Thoracic aorta (tissue), 2 donors: Measurements from ENCODE around the gene SLC25A4. TPM values are rescaled to one million over a fixed set of nuclear protein-coding genes. Genes with fewer than 3 reads are reported as not detected.

Source experiments
- ATAC-seq: fragments of 150-250 bp; one replicate; pipeline ENCODE4 v1.8.0; 2017; ENCODE audit warnings: low read depth; ENCODE audit not compliant: insufficient number of reproducible peaks, low FRiP score
- DNase-seq: peaks from one replicate; pipeline ENCODE4 v3.0.0-alpha.2; 2020; ENCODE audit warnings: low spot score
- H3K27ac ChIP-seq, 2 donors: fragments of 200-600 bp; sonication (generic); 1 replicate in 1 of 2; 2 replicates in 1 of 2; pipeline ENCODE4 v1.5.1; 2016; ENCODE audit warnings: mild to moderate bottlenecking in 2 of 2, moderate library complexity in 2 of 2
- H3K27me3 ChIP-seq: fragments of 200-600 bp; sonication (generic); replicated peaks from 2 replicates; pipeline ENCODE4 v1.6.0; 2016; ENCODE audit warnings: mild to moderate bottlenecking; ENCODE audit not compliant: insufficient read depth
- H3K36me3 ChIP-seq: fragments of 200-600 bp; sonication (generic); one replicate; pipeline ENCODE4 v1.5.1; 2016
- H3K4me1 ChIP-seq, 2 donors: fragments of 200-600 bp; sonication (generic); 1 replicate in 1 of 2; 2 replicates in 1 of 2; pipeline versions ENCODE4 v1.5.1 to v1.6.0; 2016; ENCODE audit warnings: low read depth in 2 of 2, mild to moderate bottlenecking in 1 of 2; ENCODE audit not compliant: control insufficient read depth in 1 of 2
- H3K4me3 ChIP-seq: fragments of 200-600 bp; sonication (generic); 2 replicates; pipeline ENCODE4 v1.5.1; 2016; ENCODE audit warnings: mild to moderate bottlenecking
- H3K9me3 ChIP-seq: fragments of 200-600 bp; sonication (generic); 2 replicates; pipeline ENCODE4 v1.5.1; 2016
- total RNA-seq, 2 donors: library from RNA; depleted of rRNA; stranded (reverse); fragments of >200 nt; gene quantifications; one replicate each; pipeline versions ENCODE4 v1.1.0 to v1.2.3, GENCODE V29; 2016
- TF ChIP-seq, protein P1 (sequence below): fragments of 200-600 bp; sonication (generic); IDR thresholded peaks from one replicate; pipeline ENCODE4 v1.5.1; 2019; ENCODE audit warnings: antibody characterized with exemption

SLC25A4 gene
- total RNA-seq, 2 donors from 2014 or later = 78.3 to 108 TPM

DNA sequence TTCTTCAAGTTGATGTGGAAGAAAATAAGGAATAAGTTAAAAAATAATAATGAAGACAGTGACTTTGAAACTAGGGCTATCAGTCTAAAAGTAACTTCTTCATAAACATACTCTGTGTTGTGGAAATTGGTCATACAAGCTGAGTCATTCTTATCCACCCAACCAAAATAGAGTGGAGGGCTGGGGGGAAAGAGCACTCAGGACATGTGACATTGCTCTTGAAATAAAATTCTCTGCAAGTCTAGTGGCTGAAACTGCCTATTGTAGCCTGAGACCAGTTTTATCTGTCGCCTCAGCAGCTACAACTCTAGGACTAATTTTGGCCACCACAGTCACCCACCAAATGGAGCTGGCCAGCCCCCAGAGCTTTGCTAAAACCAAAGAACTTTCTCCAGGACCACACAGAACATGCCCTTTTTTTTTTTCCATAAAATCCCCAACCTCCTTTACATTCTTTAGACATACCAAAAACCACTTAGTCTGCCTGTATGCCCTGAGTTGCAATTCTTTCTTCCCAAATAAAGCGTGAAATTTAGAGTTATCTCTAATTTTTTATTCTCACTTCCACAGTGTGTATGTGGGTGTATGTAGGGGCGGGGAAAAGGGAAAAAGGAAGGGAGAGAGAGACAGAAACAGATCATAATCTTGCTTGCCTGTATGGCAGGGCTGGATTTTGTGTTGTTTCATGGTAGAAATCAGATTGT lies 23.0 kb upstream of the SLC25A4 start:
- H3K36me3 ChIP-seq = no peaks in the 10 kb centered on the region
- H3K27me3 ChIP-seq = no peaks in the 10 kb centered on the region
- peaks cover 5 to 8% of the 10 kb centered on the region in 2 donors for H3K4me1 ChIP-seq
- no peak overlapping the region for H3K27ac ChIP-seq
- H3K9me3 ChIP-seq = no peaks in the 10 kb centered on the region
- TF ChIP-seq, protein P1, sequence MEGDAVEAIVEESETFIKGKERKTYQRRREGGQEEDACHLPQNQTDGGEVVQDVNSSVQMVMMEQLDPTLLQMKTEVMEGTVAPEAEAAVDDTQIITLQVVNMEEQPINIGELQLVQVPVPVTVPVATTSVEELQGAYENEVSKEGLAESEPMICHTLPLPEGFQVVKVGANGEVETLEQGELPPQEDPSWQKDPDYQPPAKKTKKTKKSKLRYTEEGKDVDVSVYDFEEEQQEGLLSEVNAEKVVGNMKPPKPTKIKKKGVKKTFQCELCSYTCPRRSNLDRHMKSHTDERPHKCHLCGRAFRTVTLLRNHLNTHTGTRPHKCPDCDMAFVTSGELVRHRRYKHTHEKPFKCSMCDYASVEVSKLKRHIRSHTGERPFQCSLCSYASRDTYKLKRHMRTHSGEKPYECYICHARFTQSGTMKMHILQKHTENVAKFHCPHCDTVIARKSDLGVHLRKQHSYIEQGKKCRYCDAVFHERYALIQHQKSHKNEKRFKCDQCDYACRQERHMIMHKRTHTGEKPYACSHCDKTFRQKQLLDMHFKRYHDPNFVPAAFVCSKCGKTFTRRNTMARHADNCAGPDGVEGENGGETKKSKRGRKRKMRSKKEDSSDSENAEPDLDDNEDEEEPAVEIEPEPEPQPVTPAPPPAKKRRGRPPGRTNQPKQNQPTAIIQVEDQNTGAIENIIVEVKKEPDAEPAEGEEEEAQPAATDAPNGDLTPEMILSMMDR = no peak
- no peak for ATAC-seq
- DNase-seq = no peak
- H3K4me3 ChIP-seq = no peak overlapping the region

- TF ChIP-seq, protein P1 = no peak
- H3K4me1 ChIP-seq = peaks cover 5 to 7% of the 10 kb centered on the region in 2 donors
- no peaks in the 10 kb centered on the region for H3K27me3 ChIP-seq
- H3K4me3 ChIP-seq = no peak overlapping the region
- H3K9me3 ChIP-seq = no peaks in the 10 kb centered on the region
- ATAC-seq (no peak), DNase-seq (no peak)
- no peak overlapping the region for H3K27ac ChIP-seq
- H3K36me3 ChIP-seq = no peaks in the 10 kb centered on the region
These were observed 22.5 kb upstream of the SLC25A4 start for GRCh38 chr4:185120631-185120946.

- no peaks in the 10 kb centered on the region for H3K9me3 ChIP-seq
- TF ChIP-seq, protein P1 = no peak
- ATAC-seq = no peak
- H3K27me3 ChIP-seq = no peaks in the 10 kb centered on the region
- no peak overlapping the region for H3K4me3 ChIP-seq
- peaks cover 3 to 7% of the 10 kb centered on the region in 2 donors for H3K4me1 ChIP-seq
- no peak overlapping the region for H3K27ac ChIP-seq
- DNase-seq = no peak
- no peaks in the 10 kb centered on the region for H3K36me3 ChIP-seq
These were observed 20.3 kb upstream of the SLC25A4 start for GRCh38 chr4:185122681-185123345.

DNA sequence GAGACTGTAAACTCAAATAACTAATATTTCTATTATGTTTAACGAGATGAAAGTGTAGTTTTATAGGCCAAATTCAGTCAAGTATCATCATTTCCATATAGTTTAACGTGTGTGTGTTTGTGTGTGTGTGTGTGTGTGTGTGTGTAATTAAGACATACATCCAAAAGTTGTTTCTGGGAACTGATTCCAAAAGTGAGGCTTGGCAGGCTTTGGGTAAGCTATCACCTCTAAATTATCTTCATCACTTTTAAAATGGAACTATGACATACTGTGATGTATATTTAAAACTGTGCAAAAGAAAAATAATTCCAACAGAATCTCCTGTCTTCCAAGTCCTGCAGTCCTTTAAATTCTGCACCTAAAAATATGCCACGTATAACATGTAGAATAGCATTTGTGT lies 19.1 kb upstream of the SLC25A4 start:
- TF ChIP-seq, protein P1 = no peak
- ATAC-seq (no peak), DNase-seq (no peak)
- Histone ChIP-seq H3K36me3 (no peaks in the 10 kb centered on the region), H3K9me3 (no peaks in the 10 kb centered on the region), H3K27me3 (no peaks in the 10 kb centered on the region), H3K27ac (no peak overlapping the region), H3K4me3 (no peak overlapping the region), H3K4me1 (peaks cover 3 to 7% of the 10 kb centered on the region in 2 donors)

- Histone ChIP-seq H3K4me3 (peak overlapping the region; percentile 96), H3K9me3 (no peaks in the 10 kb centered on the region), H3K27me3 (no peaks in the 10 kb centered on the region), H3K27ac (peak overlapping the region; percentile 47 to 78), H3K4me1 (peaks cover 3 to 7% of the 10 kb centered on the region in 2 donors), H3K36me3 (no peaks in the 10 kb centered on the region)
- TF ChIP-seq, protein P1 = no peak
- DNase-seq (no peak), ATAC-seq (peak; percentile 40)
These were observed 15.8 kb upstream of the SLC25A4 start for GRCh38 chr4:185127021-185127925.
